NCI-H2196 treated with DMSO at 0.1 percent for 48 hours (cell line): Measurements from ENCODE around the gene DDRGK1.
A peak's percentile ranks its signal among the peaks of the same experiment; 100 is the strongest.
"Not testable (repeated sequence)": the region's sequence is repeated elsewhere in the genome, so short reads cannot be mapped to it uniquely, and the experiment has no call there.

ENCODE experiments used
- DNase-seq: peaks from one replicate; lab custom pipeline; 2025; ENCODE audit not compliant: unreplicated experiment; lab: John Stamatoyannopoulos, UW

Gene DDRGK1

DNA sequence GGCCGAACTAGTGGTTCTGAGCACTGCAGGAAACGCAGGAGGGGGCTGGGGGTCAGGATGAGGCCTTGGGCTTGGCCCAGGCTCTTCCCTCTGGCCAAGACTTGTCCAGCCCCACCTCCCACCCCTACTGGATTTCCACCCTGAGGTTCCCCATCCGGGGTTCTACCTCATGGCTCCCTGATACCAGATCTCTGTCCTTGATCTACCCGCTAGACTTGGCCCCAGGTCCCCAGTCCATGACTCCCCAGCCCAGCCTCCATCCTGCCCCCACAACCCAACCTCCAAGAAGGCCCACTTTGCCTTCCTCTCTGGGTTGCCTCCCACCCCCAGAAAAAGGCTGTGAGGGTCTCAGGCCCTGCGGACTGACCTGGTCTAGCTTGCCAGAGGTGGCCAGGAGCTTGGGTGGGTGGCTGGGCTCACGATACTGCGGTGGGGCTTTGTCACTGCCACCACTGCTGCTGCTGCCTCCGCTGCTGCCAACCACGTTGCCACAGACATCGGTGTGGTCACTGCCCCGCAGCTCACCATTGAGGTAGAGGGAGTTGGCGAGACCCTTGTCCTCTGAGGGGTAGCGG lies 38.1 kb downstream of the DDRGK1 start:
- no peak for DNase-seq

DNA sequence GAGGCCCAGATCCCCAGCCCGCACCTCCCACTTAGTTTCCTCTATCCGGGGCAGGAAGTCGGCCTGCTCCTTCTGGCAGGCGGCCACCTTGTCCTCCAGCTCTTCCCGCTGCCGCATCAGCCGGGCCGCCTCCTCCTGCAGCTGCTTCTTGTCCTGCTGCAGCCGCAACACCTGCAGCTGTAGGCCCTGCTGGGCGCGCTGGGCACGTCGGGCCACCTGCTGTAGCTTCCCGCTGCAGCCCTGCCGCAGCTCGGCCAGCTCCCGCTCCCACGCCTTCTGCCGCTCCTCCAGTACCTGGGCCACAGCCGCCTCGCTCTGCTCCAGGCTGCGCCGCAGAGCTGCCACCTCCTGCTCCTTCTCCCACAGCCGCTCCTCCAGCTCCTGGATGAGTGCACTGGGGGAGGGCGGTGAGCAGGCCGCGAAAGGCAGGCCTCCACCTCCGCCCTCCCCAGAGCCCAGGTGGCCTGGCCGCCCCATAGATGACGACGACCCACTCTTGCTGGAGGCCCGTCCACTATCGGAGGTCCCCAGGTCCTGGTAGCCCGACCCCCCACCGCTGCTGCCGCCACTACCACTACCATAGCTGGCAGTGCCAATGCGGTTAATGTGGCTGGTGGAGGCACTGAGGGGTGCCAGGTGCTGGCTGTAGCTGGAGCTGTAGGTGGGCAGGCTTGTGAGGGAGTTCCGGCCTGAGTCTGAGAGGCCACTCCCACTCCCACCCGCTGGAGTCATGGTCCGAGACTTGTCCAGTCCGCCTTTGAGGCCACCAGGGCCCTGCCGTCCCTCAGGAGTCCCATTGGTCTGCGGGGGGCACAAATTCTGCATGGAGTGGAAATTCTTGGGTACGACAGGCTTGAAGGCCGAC lies 38.8 kb downstream of the DDRGK1 start:
- peak; percentile 85 for DNase-seq

DNA sequence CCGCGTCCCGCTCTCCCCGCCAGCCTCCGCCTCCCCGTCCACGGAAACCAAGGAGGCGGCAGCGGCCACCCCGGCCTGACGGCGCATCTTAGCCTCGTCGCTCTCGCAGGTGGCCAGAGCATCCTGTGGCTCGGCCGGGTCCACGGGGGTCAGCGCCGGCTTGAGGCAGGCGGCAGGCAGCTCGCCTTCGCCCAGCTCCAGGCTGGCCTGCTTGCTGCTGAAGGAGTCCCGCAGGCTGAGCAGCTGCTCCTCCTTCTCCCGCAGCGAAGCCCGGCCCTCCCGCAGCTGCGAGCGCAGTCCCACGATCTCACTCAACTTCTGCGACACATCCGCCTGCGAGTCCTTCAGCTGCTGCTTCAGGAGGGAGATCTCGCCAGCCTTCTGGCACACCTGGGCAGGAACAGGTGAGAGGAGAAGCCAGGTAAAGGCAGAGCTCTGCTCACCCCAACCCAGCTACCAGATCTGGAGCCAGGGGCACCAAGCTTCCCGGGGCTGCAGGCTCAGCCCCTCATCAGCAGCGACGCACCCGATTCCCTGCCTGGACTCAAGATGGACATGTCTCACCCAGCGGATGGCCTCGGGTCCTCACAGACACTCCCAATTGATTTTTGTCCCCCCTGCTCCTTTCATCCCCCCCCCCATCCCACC lies 39.6 kb downstream of the DDRGK1 start:
- no peak for DNase-seq

DNA sequence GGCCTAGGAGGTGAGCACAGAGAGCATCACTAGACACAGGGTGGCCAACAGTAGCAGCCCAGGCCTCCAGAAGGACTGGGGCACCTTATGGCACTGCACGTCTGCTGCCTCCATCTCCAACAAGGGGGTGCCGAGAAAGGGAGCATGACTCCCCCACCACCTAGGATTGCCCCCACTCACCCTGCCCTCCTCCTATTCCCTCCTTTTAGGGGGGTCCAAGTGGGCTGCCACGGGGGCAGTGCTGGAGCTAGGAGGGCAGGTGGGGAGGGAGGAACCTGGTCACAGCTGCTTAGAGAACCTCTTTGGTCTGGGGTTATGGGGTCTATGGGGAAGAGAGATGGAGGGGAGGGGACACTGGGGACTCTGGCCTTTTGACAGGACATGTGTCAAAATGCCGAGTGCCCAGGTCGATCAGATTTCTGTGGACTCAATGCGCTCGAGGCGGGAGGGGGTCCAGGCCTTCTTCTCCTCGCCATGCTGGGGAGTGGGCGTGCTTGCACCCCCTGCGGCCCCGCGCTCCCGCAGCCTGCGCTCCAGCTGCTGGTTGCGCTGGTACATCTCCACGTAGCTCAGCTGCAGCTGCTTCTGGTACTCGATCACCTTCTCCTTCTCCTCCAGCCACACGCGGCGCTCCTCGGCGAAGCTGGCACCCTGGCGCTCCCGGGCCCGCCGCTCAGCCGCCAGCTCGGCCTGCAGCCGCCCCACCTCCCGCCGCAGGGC lies 40.3 kb downstream of the DDRGK1 start:
- no peak for DNase-seq

DNA sequence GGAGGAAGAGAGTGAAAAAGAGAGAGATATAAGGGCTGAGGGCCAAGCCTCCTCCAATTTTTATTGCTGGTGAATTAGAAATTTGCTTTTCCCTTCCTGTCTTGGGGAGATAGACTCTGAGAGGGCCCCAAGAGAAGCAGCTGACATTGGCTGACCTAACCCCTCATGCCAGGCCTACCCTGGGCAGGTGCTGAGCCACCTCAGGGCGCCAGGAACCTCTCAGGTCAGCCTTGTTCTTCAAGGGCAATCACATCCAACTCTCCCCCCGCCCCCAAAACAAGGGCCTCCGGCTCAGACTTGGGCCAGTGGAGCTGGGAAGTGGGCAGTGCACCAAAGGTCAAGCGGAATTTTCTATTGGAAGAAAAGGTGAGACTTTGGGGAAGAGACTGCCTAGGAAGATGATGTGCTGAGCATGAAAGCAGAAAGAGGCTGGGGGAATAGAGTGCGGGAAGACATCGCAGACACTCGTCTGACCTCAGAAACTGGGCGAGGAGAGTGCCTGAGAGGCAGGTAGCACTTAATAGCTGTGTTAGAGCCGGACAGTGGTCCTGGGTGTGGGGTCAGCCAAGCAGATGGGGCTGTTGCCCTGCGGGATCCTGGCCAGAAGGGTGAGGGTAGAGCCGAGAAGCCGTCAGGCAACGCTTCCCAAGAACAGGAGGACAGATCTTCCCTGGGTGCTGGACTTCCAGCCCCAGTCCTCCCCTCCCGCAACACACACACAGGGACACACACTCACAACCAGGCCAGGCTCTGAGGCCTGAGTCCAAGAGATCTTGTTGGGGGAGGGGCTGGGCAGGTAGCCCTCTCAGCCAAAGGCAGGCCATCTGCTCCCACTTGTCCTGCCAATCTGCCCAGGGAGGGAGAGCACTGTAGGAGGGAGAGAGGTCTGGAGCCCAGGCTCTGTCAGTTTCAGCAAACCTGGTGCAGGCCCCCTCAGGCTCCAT lies 41.1 kb downstream of the DDRGK1 start:
- peak; percentile 73 for DNase-seq

DNA sequence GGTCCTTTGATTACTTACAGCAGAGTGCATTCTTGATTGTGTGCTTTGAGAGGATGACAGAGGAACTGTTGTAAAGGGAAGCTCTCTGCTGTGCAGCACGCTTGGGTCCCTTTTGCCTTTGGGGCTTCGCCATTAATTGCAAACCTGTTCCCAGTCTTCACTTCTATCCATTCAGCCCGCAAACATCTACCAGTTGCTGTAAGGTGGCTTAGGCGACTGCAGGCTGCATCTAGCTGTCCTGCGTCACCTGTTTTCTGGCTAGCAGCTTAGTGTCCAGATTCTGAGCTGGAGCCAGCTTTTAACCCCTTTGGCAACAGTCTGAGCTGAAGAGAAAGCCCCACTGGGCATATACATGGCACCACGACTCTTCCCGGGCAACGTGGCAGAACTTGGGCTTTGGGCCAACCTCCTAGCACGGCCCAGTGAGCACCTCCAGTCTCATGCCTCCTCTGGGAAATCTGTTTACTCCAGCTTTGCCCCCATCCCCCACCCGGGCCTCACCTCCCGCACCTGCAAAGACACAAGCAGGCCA lies 42.3 kb downstream of the DDRGK1 start:
- DNase-seq = peak; percentile 55

DNA sequence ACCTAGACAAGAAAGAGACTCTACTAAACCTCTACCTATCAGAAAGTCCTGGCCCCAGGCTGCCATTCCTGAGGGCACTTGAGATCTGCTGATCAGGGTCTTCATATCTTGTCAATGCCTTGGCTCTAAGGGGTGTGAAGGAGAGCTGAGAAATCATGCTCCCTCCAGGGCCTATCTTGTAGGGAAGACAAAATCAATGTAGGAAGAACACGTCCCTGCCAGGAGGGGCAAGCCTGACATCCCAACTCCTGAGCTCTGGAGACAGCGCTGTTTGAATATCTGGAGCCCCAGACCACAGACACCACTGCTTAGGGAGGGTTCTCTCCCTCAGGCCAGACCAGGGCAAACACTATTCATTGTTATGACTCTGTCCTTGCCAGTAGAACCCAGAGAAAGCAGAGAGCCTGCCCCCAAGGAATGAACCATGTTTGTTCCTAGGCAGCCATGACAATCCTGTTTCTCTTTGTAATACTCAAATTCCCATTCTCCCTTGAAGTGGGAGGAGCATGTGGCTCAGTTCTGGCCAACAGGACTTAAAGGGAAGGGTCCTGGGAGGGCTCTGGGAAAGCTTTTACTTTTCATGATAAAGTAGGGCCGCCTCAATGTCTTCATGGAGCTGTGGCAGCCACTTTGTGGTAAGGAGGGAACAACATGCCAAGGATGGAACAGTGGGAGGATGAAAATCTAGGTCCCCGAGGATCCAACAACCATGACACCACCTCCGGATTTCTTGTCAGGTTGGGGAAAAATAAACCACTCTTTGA lies 43.0 kb downstream of the DDRGK1 start:
- DNase-seq = no peak

DNA sequence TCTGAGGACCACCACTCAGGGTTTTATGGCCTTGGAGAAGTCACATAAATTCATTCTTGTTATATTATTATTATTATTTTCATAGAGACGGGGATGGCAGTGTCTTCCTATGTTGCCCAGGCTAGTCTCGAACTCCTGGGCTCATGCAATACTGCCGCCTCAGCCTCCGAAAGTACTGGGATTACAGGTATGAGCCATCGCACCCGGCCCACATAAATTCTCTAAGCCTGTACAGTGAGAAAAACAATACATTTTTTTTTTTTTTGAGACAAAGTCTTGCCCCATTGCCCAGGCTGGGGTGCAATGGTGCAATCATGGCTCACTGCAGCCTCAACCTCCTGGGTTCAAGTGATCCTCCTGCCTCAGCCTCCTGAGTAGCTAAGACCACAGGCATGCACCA lies 44.1 kb downstream of the DDRGK1 start:
- no peak for DNase-seq

DNA sequence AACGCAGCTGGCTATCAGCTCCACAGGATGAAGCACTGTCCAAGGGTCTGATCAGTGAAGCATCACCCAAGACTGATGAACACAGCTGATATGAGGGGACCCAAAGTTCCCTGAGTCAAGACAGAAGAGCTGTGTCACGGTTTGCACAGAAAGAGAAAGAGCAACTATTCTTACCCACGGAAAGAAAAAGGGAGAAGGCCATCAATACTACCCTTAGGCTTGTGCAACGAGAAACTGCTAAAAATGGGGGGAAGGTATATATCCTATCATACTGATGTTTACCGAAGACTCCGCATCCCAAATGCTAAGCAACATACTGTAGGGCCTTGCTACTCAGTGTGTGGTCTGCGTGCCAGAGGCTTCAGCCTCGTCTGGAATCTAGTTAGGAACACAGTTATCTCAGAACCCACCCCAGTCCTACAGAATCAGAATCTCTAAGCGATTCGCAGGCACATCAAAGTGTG lies 45.5 kb downstream of the DDRGK1 start:
- DNase-seq = no peak

DNA sequence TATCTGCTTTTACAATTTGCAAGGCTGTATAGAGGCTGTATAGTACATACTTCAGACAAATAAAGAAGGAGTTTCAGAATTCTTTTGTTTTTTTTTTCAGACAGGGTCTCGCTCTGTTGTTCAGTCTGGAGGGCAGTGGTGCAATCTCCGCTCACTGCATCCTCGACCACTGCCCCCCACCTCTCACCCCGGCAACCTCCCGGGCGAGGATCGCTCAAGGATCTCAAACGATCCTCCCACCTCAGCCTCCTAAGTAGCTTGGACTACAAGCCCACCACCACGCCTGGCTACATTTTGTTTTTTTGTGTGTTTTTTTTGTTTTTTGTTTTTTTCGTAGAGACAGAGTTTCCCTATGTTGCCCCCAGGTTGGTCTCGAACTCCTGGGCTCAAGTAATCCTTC lies 46.7 kb downstream of the DDRGK1 start:
- no peak for DNase-seq

DNA sequence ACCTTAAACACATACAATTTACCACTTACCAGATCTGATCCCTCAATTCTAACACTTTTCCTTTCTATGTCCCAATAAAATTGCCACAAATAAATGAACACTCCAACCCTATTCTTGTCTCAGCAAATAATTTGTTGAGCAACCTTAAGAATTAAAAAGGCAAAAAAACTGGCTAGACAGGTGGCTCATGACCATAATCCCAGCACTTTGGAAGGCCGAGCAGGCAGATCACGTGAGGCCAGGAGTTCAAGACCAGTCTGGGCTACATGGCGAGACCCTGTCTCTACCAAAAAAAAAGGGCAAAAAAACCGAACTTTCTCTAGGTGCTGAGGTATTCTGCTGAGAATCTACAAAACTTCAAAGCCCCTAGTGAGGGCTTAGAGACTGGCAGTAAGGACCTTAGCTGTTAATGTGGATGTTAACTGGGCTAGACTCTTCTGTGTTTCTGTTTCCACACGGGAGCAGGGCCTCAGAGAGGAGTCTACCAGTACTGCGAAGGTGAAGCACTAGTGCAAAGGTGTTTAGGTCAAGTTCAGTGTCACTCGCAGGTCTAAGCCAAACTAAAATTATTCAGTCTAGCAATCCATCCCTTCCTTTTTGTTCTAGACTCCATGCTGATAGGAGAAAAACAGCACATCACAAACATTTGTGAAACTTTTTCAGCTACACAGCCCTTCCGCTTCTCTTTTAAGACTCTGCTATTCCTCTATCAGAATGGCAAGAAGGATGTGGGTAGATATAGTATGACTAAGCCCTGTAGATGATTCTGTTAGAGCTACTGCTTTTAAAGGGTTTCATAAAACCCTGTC lies 47.5 kb downstream of the DDRGK1 start:
- no peak for DNase-seq

DNA sequence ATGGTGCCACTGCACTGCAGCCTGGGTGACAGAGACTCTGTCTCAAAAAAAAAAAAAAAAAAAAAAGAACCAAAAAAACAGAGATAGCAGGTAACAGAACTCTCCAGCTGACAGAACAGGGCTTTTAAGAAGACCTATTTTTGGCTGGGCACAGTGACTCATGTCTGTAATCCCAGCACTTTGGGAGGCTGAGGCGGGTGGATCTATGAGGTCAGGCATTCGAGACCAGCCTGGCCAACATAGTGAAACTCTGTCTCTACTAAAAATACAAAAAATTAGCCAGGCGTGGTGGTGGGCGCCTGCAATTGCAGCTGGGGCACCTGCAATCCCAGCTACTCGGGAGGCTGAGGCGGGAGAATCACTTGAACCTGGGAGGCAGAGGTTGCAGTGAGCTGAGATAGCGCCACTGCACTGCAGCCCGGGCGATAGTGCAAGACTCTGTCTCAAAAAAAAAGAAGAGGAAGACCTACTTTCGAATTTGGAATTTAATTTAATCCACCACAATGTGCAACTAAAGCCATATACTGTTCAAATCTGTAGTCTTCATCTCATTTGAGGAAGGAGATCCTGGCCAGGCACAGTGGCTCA lies 52.3 kb downstream of the DDRGK1 start:
- not testable (repeated sequence) for DNase-seq

DNA sequence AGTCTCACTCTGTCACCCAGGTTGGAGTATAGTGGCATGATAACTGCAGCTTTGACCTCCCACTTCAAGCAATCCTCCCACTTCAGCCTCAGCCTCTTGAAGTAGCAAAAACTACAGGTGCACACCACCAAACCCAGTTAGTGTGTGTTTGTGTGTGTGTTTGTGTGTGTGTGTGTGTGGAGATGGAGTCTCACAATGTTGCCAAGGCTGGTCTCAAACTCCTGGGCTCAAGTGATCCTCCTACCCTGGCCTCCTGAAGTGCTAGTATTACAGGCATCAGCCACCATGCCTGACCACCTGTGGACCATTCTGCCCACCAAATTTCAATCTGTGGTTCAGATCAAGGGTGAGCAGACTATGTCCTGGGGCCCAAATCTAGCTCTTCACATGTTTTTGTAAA lies 53.6 kb downstream of the DDRGK1 start:
- no peak for DNase-seq

DNA sequence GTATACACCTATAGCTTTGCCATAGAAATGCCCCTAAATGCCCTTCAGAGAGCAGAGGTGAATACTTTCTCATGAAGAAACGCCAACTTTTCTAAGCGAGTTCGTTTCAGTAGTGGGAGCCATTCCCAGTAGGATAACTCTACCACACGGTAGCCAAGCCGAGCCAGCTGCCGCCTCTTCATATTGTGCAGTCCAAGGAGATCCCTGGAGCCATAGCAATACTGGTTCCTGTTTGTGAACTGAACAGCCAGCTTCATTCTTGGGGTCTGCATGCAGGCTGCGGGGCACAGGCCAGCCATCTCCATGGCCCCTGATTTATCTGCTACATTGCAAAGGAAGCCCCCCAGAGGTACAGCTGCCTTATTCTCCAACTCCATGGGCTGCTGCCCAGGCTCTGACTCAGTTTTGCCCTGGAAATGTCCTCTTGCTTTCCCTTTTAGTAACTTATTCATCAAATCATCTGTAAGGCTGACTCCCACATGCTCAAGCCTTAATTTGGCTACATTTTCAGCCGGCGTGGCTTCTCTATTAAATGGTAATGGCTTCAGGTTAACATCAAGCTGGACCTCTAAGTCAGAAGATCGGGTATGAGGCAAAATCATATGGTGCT lies 57.6 kb downstream of the DDRGK1 start:
- no peak for DNase-seq

DNA sequence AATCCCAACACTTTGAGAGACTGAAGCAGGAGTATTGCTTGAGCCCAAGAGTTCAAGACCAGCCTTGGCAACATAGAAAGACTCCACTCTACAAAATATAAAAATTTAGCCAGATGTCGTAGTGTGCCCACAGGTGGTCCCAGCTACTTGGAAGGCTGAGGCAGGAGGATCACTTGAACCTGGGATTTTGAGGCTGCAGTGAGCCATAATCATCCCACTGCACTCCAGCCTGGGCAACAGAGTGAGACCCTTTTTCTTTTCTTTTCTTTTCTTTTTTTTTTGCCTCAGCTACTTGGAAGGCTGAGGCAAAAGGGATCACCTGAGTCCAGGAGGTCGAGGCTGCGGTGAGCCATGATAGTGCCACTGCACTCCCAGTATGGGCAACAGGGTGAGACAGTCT lies 62.7 kb downstream of the DDRGK1 start:
- DNase-seq = no peak
